Lung (tissue), 12 donors: ENCODE measurements around the gene SLC15A1. TPM values are rescaled to one million over a fixed set of nuclear protein-coding genes. Genes with fewer than 3 reads are reported as not detected.

Source experiments
- ATAC-seq: fragments of 200-7000 bp; cut with Tn5 transposase; one replicate; pipeline ENCODE4 v1.9.1; 2020; ENCODE audit warnings: moderate number of reproducible peaks; ENCODE audit not compliant: insufficient read depth, low FRiP score
- DNase-seq, 3 donors: peaks; one replicate each; pipeline ENCODE4 v3.0.0-alpha.2; 2013 to 2017
- H3K27ac ChIP-seq, 2 donors: one replicate each; pipeline ENCODE4 v1.5.1; 2013; ENCODE audit warnings: mild to moderate bottlenecking in 2 of 2, moderate library complexity in 2 of 2, control low read depth in 1 of 2, inconsistent platforms in 1 of 2, low read depth in 1 of 2, low read length in 1 of 2
- H3K27me3 ChIP-seq, 3 donors: one replicate each; pipeline ENCODE4 v1.5.1; 2013; ENCODE audit warnings: low read length in 2 of 3; ENCODE audit not compliant: control insufficient read depth in 3 of 3, insufficient read depth in 3 of 3
- H3K36me3 ChIP-seq, 4 donors: one replicate each; pipeline ENCODE4 v1.5.1; 2013; ENCODE audit warnings: low read length in 4 of 4, mild to moderate bottlenecking in 1 of 4, moderate library complexity in 1 of 4; ENCODE audit not compliant: control insufficient read depth in 4 of 4, insufficient read depth in 4 of 4
- H3K4me1 ChIP-seq, 5 donors: one replicate each; pipeline ENCODE4 v1.5.1; 2013; ENCODE audit warnings: low read length in 5 of 5, mild to moderate bottlenecking in 2 of 5, moderate library complexity in 1 of 5; ENCODE audit not compliant: control insufficient read depth in 5 of 5, insufficient read depth in 5 of 5
- H3K4me3 ChIP-seq: one replicate; pipeline ENCODE4 v1.5.1; 2013; ENCODE audit warnings: mild to moderate bottlenecking, control low read depth, moderate library complexity
- H3K9ac ChIP-seq, 2 donors: one replicate each; pipeline ENCODE4 v1.5.1; 2013; ENCODE audit warnings: low read length in 2 of 2, control low read depth in 1 of 2; ENCODE audit not compliant: insufficient read depth in 1 of 2
- H3K9me3 ChIP-seq, 4 donors: one replicate each; pipeline ENCODE4 v1.5.1; 2013; ENCODE audit warnings: low read length in 3 of 4, mild to moderate bottlenecking in 1 of 4, moderate library complexity in 1 of 4; ENCODE audit not compliant: control insufficient read depth in 4 of 4, insufficient read depth in 3 of 4
- WGBS, 2 donors: extraction: QIAGEN DNeasy Blood & Tissue Kit; methylation state at CpG; one replicate each; pipeline ENCODE4 v1.1.7; 2013; 5-methylcytosine and 5-hydroxymethylcytosine counted together
- polyA plus RNA-seq, 2 donors: library from polyadenylated mRNA; stranded (reverse); fragments of 200-250 nt; gene quantifications; one replicate each; pipeline ENCODE4 v1.2.1, GENCODE V29; 2013
- total RNA-seq, 2 donors: library from RNA; depleted of rRNA in 1 of 2; stranded (reverse); fragments of >200 nt in 1 of 2; gene quantifications; one replicate each; pipeline ENCODE4 v1.2.1, GENCODE V29; 2014 to 2021
- TF ChIP-seq, protein P1 (sequence below): IDR thresholded peaks from 2 replicates; pipeline ENCODE4 v1.5.1; 2012; ENCODE audit warnings: mild to moderate bottlenecking; ENCODE audit errors: control extremely low read depth, extremely low read depth
- donor health status: control.
- donor health status: control.
- donor health status: Bipolar disorder and iron deficiency.
- donor health status: healthy.
- donor health status: DM: yes; HTN: yes; CAD: no.

The SLC15A1 gene
- total and polyA plus RNA-seq, 4 donors = 0.01 to 1.4 (median 0.31) TPM; not detected in 1

GRCh38 chr13:98689347-98689968 lies 63.0 kb downstream of the SLC15A1 start:
- no peak overlapping the region for H3K27ac ChIP-seq
- H3K9ac ChIP-seq = no peak overlapping the region
- no peaks in the 10 kb centered on the region for H3K4me1 ChIP-seq
- ATAC-seq (no peak), DNase-seq (no peak)
- H3K4me3 ChIP-seq = no peak overlapping the region
- H3K27me3 ChIP-seq = peaks cover 0 to 2% (median 0%) of the 10 kb centered on the region in 3 donors
- TF ChIP-seq, protein P1, sequence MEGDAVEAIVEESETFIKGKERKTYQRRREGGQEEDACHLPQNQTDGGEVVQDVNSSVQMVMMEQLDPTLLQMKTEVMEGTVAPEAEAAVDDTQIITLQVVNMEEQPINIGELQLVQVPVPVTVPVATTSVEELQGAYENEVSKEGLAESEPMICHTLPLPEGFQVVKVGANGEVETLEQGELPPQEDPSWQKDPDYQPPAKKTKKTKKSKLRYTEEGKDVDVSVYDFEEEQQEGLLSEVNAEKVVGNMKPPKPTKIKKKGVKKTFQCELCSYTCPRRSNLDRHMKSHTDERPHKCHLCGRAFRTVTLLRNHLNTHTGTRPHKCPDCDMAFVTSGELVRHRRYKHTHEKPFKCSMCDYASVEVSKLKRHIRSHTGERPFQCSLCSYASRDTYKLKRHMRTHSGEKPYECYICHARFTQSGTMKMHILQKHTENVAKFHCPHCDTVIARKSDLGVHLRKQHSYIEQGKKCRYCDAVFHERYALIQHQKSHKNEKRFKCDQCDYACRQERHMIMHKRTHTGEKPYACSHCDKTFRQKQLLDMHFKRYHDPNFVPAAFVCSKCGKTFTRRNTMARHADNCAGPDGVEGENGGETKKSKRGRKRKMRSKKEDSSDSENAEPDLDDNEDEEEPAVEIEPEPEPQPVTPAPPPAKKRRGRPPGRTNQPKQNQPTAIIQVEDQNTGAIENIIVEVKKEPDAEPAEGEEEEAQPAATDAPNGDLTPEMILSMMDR = no peak
- WGBS, 2 donors = 91 to 94% methylated on average over 6 of the region's 6 CpGs
- no peaks in the 10 kb centered on the region for H3K9me3 ChIP-seq
- no peaks in the 10 kb centered on the region for H3K36me3 ChIP-seq

- H3K9me3 ChIP-seq = no peaks in the 10 kb centered on the region
- H3K27me3 ChIP-seq = peaks cover 0 to 2% (median 0%) of the 10 kb centered on the region in 3 donors
- no peak overlapping the region for H3K27ac ChIP-seq
- WGBS, 2 donors = 46 to 67% methylated on average over 2 of the region's 2 CpGs
- H3K36me3 ChIP-seq = no peaks in the 10 kb centered on the region
- DNase-seq = peak in 2 of 3 donors; percentile 11 to 17
- TF ChIP-seq, protein P1 = no peak
- ATAC-seq = no peak
- no peaks in the 10 kb centered on the region for H3K4me1 ChIP-seq
- no peak overlapping the region for H3K9ac ChIP-seq
- no peak overlapping the region for H3K4me3 ChIP-seq
Observed at GRCh38 chr13:98688373-98688772, 64.1 kb downstream of the SLC15A1 start.

- peaks cover 0 to 2% (median 0%) of the 10 kb centered on the region in 3 donors for H3K27me3 ChIP-seq
- H3K9ac ChIP-seq = no peak overlapping the region
- WGBS, 2 donors = 78 to 86% methylated on average over 5 of the region's 5 CpGs
Observed at GRCh38 chr13:98687319-98687718, 65.2 kb downstream of the SLC15A1 start.

More at GRCh38 chr13:98687319-98687718, 65.2 kb downstream of the SLC15A1 start:
- no peaks in the 10 kb centered on the region for H3K36me3 ChIP-seq
- TF ChIP-seq, protein P1 = no peak
- H3K9me3 ChIP-seq = no peaks in the 10 kb centered on the region
- no peak overlapping the region for H3K27ac ChIP-seq
- ATAC-seq (no peak), DNase-seq (no peak)
- no peaks in the 10 kb centered on the region for H3K4me1 ChIP-seq
- no peak overlapping the region for H3K4me3 ChIP-seq
